Measurements from ENCODE around the gene RNASE12. TPM values are rescaled to one million over a fixed set of nuclear protein-coding genes. Genes with fewer than 3 reads are reported as not detected.

The RNASE12 gene
- total RNA-seq, 6 donors from 2014 or later = not detected

GRCh38 chr14:20606902-20607242, 15.7 kb upstream of the RNASE12 start:
- ATAC-seq (ENCODE audit: low FRiP score in 2 of 2) = no peak
- Histone ChIP-seq H3K36me3 (no peaks in the 10 kb centered on the region), H3K4me1 (peaks cover 0 to 16% (median 2%) of the 10 kb centered on the region in 4 donors), H3K9me3 (no peaks in the 10 kb centered on the region), H3K27me3 (no peaks in the 10 kb centered on the region), H3K27ac (no peak overlapping the region), H3K4me3 (no peak overlapping the region)
- 76 to 78% methylated on average over 2 of the region's 2 CpGs for WGBS, 2 donors
- TF ChIP-seq EP300 (IDR thresholded peaks at IDR 0.05) (no peak), POLR2A (IDR thresholded peaks at IDR 0.05) (no peak), POLR2AphosphoS5 (IDR thresholded peaks at IDR 0.05) (no peak), CTCF (IDR thresholded peaks at IDR 0.05) (no peak)
- DNase-seq = no peak

DNA sequence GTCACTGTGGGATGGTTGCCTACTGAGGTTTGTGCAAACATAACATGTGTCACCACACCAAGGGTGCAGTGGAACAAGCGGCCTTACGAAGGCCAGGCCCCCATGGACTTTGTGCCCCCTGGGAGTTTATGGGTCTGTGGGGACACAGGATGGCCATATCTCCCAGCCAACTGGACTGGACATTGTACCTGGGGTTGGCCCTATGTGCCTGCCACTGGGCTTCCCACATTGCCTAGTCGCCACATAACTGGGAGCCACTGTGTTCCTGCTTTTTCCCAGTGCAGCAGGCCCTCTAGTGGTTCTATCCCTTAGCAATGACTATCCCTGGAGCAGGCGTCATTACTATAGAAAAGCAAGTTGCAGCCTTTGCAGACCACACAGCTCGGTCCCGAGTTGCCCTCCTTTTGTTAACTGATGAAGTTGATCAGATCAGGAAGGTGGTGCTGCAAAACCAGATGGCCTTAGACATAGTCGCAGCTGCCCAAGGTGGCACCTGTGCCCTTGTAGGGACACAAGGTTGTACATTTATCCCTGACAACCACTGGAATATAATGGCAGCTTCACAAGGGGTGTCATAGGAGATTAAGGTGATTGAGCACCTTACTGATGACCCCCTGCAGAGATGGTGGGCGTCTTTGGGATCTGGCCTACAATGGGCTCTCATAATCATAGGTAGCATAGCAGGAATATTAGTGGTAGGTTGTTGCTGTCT, 15.2 kb upstream of the RNASE12 start:
- Histone ChIP-seq H3K4me1 (peaks cover 0 to 14% (median 2%) of the 10 kb centered on the region in 4 donors), H3K36me3 (no peaks in the 10 kb centered on the region), H3K27me3 (no peaks in the 10 kb centered on the region), H3K4me3 (no peak overlapping the region), H3K9me3 (no peaks in the 10 kb centered on the region), H3K27ac (no peak overlapping the region)
- WGBS, 2 donors = 12 to 50% methylated on average over 5 to 8 of the region's 8 CpGs
- no peak for ATAC-seq (ENCODE audit: low FRiP score in 2 of 2)
- TF ChIP-seq POLR2A (IDR thresholded peaks at IDR 0.05) = no peak
- peak in 4 of 6 experiments; percentile 26 to 58 (median 38) for TF ChIP-seq CTCF (IDR thresholded peaks at IDR 0.05)
- peak in 1 of 2 donors; percentile 36 for DNase-seq

DNA sequence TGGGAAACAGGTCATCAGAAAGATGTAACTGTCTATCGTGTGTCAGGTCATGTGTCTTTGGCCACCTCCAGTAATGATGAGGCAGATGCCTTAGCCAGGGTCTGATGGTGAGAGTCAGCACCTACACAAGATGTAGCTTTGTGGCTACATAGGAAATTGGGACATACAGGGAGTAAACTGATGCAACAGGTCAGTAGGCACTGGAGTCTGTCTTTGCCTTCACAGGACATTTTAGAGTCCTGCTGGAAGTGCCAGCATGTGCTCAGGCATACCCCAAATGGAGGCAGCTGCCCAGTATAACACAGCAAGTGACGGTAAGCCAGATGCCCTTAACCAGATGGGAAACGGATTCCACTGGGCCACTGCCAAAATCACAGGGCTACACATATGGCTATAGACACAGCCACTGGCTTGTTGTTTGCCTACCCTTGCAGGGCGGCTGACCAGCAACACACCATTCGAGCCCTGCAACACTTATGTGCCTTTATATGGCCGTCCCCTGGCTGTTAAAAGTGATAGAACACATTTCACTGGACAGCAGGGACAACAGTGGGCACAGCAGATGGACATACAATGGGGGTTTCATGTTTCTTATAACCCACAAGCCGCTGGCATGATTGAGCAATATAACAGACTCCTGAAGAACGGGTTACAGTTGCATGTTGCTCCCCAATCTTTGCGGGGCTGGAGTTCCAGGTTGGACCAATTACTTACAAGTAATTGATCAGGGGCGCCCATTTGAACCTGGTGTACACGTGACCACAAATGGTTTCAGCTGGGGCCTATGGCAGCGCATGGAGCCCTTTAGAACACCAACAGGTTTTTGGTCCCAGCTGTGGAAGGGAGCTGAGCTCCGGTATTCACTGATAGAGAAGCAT, 12.9 kb upstream of the RNASE12 start:
- WGBS, 2 donors = 68% methylated on average over 13 of the region's 13 CpGs; no CpG with 5 or more reads in 1 of the 2 donors
- Histone ChIP-seq H3K4me3 (no peak overlapping the region), H3K9me3 (no peaks in the 10 kb centered on the region), H3K27me3 (no peaks in the 10 kb centered on the region), H3K4me1 (no peaks in the 10 kb centered on the region), H3K27ac (no peak overlapping the region), H3K36me3 (no peaks in the 10 kb centered on the region)
- ATAC-seq (ENCODE audit: low FRiP score in 2 of 2) (no peak), DNase-seq (no peak)
- TF ChIP-seq POLR2A (IDR thresholded peaks at IDR 0.05) (no peak), CTCF (IDR thresholded peaks at IDR 0.05) (no peak), EP300 (IDR thresholded peaks at IDR 0.05) (no peak)

- DNase-seq = no peak
- no peaks in the 10 kb centered on the region for H3K9me3 ChIP-seq
- no peak for ATAC-seq (ENCODE audit: low FRiP score in 2 of 2)
- no peaks in the 10 kb centered on the region for H3K36me3 ChIP-seq
- H3K4me1 ChIP-seq = no peaks in the 10 kb centered on the region
- H3K27me3 ChIP-seq = no peaks in the 10 kb centered on the region
- H3K27ac ChIP-seq = no peak overlapping the region
- WGBS, 2 donors = 86 to 93% methylated on average over 9 of the region's 9 CpGs
- no peak for TF ChIP-seq POLR2A (IDR thresholded peaks at IDR 0.05)
- no peak for TF ChIP-seq CTCF (IDR thresholded peaks at IDR 0.05)
- no peak for TF ChIP-seq POLR2AphosphoS5 (IDR thresholded peaks at IDR 0.05)
- H3K4me3 ChIP-seq = no peak overlapping the region
These were observed 11.4 kb upstream of the RNASE12 start for GRCh38 chr14:20602583-20602982.
